ENCODE results near the gene PXMP2.

Gene PXMP2

DNA sequence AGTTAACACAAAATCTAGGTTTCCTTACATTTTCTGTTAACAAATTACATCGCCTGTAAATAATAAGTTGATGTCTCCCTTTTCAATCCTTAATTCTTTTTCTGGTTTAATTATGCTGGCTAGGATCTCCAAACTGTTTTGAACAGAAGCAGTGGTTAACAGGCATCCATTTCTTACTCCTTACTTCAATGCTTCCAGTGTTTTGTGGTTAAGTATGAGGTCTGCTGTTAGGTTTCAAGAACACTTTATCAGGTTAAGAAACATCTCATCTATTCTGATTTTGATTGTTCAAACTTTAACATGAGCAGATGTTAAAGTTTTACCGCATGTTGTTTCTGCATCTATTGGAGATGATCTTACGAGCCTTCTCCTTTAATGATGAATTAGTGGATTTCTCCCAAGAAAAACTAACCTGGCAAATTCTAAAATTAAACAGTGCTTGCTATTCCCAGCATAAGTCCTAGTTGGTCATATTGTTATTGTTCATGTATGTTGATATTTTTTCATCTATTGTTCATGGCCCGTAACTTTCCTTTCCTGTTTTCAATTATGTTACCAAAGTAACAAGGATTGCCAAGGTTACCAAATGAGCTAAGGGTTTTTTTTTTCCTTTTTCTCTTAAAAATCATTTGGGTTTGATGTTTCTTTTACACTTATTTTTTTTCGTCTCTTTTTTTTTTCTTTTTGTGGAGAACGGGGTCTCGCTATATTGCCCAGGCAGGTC is 33.7 kb upstream of the PXMP2 start:
- no peaks in the 10 kb centered on the region for H3K4me1 Mint-ChIP-seq (ENCODE audit: low read depth)
- peaks cover 73% of the 10 kb centered on the region for H3K36me3 Mint-ChIP-seq (ENCODE audit: low read depth)
- H3K9me3 Mint-ChIP-seq = no peaks in the 10 kb centered on the region
- no peak overlapping the region for H3K27ac Mint-ChIP-seq
- H3K4me3 Mint-ChIP-seq = no peak overlapping the region
- no peaks in the 10 kb centered on the region for H3K27me3 Mint-ChIP-seq

DNA sequence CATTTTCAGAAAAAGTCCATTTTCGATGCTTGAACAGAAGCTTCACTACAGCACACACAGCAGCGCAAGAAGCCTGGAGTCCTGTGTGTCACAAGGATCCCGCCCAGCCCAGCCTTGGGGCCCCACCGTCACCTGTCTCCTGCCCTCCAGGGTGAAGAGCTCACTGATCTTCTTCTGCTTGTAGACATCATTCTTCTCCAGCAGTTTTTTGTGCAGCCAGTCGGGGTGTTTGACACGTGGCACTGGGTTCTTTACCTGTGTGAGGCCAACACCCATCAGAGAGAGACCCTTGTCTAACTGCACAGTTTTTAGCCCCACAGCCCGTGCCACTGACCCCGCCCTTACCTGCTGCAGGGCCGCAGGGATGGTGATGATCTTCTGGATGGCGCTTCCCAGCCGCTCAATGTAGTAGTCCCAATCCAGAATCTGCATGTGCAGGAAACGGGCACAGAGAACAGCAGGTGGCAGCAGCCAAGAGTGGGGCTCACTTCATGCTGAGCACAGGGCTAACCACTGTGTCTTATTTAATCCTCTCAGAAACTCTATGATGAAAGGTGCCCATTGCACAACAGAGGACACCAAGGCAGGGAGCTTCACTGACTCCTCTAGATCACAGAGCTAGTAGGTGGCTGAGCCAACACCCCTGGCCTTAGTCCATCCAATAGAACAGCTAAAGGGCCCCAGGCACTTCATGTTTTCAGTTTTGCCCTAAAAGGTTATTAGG is 30.2 kb upstream of the PXMP2 start:
- Mint-ChIP-seq H3K36me3 (ENCODE audit: low read depth) (peaks cover 82% of the 10 kb centered on the region), H3K27me3 (no peaks in the 10 kb centered on the region), H3K27ac (no peak overlapping the region), H3K9me3 (no peaks in the 10 kb centered on the region), H3K4me3 (no peak overlapping the region), H3K4me1 (ENCODE audit: low read depth) (no peaks in the 10 kb centered on the region)

DNA sequence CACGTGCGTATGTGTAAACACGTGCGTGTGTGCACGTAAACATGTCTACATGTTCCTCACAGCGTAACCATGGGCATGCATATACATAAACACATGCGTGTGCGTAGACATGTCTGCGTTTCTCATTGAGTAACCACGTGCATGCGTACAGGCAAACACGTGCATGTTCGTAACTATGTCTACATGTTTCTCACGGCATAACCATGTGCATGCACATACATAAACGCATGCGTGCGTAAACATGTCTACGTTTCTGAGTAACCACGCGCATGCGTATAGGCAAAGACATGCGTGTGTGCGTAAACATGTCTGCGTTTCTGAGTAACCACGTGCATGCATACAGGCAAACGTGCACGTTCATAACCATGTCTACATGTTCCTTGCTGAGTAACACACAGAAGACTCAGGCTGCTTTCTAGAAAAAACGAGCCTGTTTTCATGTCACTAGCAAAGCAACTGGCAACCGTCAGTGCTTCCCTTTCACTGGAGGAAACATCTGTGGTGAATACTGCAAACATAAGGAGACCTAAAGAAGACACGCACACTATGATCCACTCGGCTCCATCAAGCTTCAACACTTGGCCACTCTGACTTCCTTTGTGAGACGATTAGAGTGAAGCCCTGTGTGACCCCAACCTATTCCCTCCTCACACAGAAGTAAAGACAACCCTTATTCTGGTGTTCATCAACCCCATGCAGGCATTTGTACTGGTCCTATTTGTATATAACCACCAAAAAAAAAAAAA is 29.1 kb upstream of the PXMP2 start:
- Mint-ChIP-seq H3K36me3 (ENCODE audit: low read depth) (peaks cover 83% of the 10 kb centered on the region), H3K27ac (no peak overlapping the region), H3K9me3 (no peaks in the 10 kb centered on the region), H3K4me1 (ENCODE audit: low read depth) (no peaks in the 10 kb centered on the region), H3K4me3 (no peak overlapping the region), H3K27me3 (no peaks in the 10 kb centered on the region)

DNA sequence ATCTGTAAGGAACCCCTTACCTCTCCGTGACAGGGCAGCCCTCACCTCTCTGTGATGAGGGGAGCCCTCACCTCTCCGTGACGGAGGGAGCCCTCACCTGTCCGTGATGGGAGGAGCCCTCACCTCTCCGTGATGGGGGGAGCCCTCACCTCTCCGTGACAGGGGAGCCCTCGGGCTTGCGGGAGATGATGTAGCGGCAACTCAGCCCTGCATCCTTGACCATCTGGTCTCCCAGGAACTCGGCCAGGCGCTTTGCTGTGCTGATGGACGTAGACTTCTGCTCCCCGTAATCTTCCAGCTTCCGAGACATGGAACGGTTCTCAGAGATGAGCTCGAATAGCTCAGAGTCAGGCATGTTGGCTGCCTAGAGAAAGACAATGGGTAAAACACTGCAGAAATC is 28.2 kb upstream of the PXMP2 start:
- H3K36me3 Mint-ChIP-seq (ENCODE audit: low read depth) = peaks cover 82% of the 10 kb centered on the region
- no peaks in the 10 kb centered on the region for H3K4me1 Mint-ChIP-seq (ENCODE audit: low read depth)
- H3K27me3 Mint-ChIP-seq = no peaks in the 10 kb centered on the region
- H3K27ac Mint-ChIP-seq = no peak overlapping the region
- no peak overlapping the region for H3K4me3 Mint-ChIP-seq
- no peaks in the 10 kb centered on the region for H3K9me3 Mint-ChIP-seq

DNA sequence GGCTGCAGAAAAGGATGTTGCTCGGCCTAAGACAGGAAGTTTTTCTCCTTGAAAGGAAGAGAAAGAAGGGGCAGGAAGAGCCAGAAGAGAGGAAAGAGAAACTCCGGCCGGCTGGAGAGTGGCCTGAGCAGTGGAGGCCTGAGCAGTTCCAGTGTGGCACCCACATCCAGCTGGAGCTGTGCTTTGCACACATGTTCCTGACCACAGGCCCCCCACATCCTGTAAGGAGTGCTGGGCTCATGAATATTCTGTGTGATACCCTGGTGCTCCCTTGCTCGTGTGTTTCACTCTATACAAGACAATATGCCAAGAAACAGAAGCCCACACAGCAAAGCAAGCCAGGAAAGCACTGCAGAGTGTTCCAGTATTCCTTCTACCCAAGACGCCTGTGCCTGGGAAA is 27.3 kb upstream of the PXMP2 start:
- no peak overlapping the region for H3K27ac Mint-ChIP-seq
- H3K4me3 Mint-ChIP-seq = no peak overlapping the region
- no peaks in the 10 kb centered on the region for H3K9me3 Mint-ChIP-seq
- H3K36me3 Mint-ChIP-seq (ENCODE audit: low read depth) = peaks cover 80% of the 10 kb centered on the region
- H3K27me3 Mint-ChIP-seq = no peaks in the 10 kb centered on the region
- no peaks in the 10 kb centered on the region for H3K4me1 Mint-ChIP-seq (ENCODE audit: low read depth)

DNA sequence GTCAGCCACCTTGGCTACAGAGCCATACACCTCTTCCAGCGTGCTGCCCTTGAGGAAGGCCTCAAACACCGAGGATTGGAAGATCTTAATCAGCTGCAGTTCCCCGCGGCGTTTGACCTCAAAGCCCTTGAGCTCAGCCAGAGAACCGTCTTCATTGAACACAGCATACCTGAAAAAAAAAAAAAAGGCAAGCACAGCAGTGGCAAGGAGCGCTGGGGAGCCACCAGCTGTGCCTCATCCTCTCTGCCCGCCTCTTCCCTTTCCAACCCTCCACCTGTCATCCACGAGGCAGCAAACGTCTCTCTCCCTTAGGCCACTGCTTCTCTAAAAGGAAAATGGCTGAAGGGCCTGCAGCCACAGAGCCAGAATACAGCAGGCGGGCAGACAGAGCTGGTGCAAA is 26.4 kb upstream of the PXMP2 start:
- Mint-ChIP-seq H3K36me3 (ENCODE audit: low read depth) (peaks cover 85% of the 10 kb centered on the region), H3K27ac (peak overlapping the region; percentile 18)

DNA sequence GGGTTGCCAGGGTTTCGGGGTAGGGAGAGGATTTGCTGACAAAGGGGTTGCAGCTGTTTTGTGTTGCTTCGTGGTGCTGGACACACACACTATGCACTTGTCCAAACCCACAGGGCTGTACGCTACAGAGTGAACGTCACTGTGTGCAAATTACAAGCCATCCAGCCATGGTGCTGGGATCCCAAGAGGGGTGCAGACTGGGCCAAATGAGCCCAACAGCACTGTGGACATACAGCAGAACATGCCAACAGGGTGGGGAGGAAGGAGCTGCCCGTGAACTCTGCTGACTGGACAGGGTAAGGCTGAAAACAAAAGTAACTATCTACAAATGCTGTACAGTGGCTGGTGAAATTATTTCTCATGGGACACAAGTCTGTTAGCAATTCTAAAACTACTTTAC is 25.4 kb upstream of the PXMP2 start:
- Mint-ChIP-seq H3K9me3 (no peaks in the 10 kb centered on the region), H3K36me3 (ENCODE audit: low read depth) (peaks cover 88% of the 10 kb centered on the region), H3K27me3 (no peaks in the 10 kb centered on the region), H3K27ac (no peak overlapping the region), H3K4me1 (ENCODE audit: low read depth) (no peaks in the 10 kb centered on the region), H3K4me3 (no peak overlapping the region)

More for the DNA sequence above, 26.4 kb upstream of the PXMP2 start:
- Mint-ChIP-seq H3K9me3 (no peaks in the 10 kb centered on the region), H3K4me1 (ENCODE audit: low read depth) (no peaks in the 10 kb centered on the region), H3K27me3 (no peaks in the 10 kb centered on the region), H3K4me3 (no peak overlapping the region)

DNA sequence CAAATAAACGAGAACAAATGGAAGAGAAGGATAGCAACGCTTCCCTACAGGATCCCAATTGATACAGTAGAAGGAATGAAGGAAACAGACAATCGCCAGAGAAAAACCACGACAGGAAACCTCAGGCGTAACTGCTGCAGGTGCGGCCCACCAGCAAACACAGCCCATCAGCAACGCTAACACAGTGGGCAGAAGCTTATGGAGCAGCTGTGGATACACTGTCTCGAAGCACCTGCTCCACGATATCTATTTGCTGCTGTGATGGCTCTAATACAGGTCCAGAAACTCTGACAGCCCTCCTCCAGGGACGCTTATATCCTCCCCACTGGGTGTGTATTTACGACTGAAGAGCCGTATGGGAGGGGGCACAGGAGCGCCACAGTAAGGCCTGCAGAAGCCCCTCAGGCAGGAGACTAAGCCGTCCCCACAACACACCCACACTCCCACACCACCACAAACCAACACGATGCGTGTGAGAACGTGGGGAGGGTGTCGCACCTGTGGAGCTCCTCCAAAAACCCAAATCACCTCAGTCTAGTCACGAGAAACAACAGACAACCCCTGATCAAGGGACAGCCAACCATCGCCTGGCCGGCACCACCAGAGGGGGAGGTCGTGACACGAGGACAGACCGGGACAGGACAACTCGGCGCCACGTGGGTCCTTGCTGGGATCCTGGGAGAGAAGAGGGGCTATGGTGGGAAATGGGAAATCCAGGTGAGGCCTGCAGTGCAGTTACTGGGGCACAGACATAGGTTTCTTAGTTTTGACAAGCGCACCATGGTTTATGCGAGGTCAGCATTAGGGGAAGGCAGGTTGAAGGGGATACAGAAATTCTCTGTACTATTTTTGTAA is 24.3 kb upstream of the PXMP2 start:
- Mint-ChIP-seq H3K36me3 (ENCODE audit: low read depth) (peaks cover 87% of the 10 kb centered on the region), H3K9me3 (no peaks in the 10 kb centered on the region), H3K27ac (no peak overlapping the region), H3K4me1 (ENCODE audit: low read depth) (no peaks in the 10 kb centered on the region), H3K4me3 (no peak overlapping the region), H3K27me3 (no peaks in the 10 kb centered on the region)

DNA sequence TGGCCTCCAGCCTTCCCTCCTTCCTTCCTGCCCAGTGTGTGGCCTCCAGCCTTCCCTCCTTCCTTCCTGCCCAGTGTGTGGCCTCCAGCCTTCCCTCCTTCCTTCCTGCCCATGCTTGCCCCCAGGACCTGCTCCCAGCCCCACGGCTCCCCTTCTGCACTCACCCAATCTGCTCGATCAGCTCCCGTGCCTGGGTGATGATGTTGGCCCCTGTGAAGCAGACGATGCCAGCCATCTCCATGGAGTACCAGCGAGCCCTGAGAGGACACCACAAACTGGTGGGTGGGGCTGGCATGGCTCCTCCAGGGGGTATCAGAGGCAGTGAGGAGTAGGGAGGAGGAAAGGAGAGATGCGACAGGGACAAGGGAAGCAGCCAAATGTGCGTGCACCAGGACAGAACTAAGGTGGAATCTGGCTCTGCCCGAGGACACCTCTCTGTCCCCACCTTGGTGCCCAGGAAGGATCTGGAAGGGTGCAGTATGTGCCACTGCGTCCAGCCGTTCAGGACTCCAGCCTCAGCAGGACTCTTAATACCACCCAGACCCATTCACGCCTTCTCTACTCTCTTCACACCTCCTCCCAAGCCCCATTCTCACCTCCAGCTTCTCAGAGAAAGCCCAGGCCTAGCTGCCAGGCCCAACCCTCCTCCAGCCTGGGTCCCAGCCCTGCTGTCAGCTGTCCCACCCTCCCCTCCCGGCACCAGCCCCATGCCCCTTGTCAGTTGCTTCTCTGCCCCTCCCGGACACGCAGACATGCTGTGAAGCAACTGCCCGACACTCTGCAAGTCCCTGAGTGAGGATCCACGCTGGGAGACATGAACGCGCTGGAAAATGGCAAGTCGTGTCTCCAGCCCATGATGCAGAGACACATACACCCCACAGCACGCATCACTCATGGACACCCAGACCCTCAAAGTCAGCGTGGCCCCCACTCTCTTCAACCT is 22.9 kb upstream of the PXMP2 start:
- Mint-ChIP-seq H3K36me3 (ENCODE audit: low read depth) (peaks cover 91% of the 10 kb centered on the region), H3K4me1 (ENCODE audit: low read depth) (no peaks in the 10 kb centered on the region), H3K4me3 (no peak overlapping the region), H3K9me3 (no peaks in the 10 kb centered on the region), H3K27ac (no peak overlapping the region), H3K27me3 (no peaks in the 10 kb centered on the region)

DNA sequence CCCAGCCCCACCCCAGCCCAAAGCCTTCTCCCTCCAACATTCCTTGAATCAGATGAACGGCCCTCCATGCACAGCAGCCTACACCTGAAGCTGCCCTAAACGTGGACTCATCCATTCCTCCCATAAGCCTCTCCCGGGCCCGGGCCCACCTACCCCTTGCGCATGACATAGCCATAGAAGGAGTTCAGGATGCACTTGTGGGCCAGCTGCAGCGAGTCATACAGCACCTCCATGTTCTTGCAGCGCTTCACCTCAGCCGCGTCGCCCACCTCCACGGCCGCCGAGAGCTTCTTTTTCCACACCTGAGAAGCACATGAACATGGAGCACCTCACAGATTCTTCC is 22.3 kb upstream of the PXMP2 start:
- no peaks in the 10 kb centered on the region for H3K4me1 Mint-ChIP-seq (ENCODE audit: low read depth)
- no peak overlapping the region for H3K4me3 Mint-ChIP-seq
- no peaks in the 10 kb centered on the region for H3K9me3 Mint-ChIP-seq
- H3K36me3 Mint-ChIP-seq (ENCODE audit: low read depth) = peaks cover 92% of the 10 kb centered on the region
- no peaks in the 10 kb centered on the region for H3K27me3 Mint-ChIP-seq
- H3K27ac Mint-ChIP-seq = no peak overlapping the region

DNA sequence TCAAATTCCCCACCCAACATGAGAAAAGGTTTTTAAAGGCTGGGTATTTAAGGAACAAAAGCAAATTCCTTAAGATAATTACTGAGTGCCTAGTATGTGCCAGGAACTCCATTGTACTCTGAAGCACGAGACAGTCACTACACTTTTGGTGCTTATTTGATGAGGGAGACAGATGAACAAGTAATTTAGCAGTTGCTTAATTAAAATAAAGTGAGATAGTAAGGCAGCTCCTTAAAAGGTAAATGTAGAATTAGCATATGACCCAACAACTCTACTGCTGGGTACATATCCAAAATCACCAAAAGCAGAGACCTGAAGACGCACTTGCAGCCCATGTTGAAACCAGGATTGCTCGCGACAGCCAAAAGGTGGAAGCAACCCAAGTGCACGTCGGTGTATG is 21.6 kb upstream of the PXMP2 start:
- no peaks in the 10 kb centered on the region for H3K27me3 Mint-ChIP-seq
- no peak overlapping the region for H3K4me3 Mint-ChIP-seq
- peaks cover 87% of the 10 kb centered on the region for H3K36me3 Mint-ChIP-seq (ENCODE audit: low read depth)
- H3K9me3 Mint-ChIP-seq = no peaks in the 10 kb centered on the region
- no peaks in the 10 kb centered on the region for H3K4me1 Mint-ChIP-seq (ENCODE audit: low read depth)
- no peak overlapping the region for H3K27ac Mint-ChIP-seq

DNA sequence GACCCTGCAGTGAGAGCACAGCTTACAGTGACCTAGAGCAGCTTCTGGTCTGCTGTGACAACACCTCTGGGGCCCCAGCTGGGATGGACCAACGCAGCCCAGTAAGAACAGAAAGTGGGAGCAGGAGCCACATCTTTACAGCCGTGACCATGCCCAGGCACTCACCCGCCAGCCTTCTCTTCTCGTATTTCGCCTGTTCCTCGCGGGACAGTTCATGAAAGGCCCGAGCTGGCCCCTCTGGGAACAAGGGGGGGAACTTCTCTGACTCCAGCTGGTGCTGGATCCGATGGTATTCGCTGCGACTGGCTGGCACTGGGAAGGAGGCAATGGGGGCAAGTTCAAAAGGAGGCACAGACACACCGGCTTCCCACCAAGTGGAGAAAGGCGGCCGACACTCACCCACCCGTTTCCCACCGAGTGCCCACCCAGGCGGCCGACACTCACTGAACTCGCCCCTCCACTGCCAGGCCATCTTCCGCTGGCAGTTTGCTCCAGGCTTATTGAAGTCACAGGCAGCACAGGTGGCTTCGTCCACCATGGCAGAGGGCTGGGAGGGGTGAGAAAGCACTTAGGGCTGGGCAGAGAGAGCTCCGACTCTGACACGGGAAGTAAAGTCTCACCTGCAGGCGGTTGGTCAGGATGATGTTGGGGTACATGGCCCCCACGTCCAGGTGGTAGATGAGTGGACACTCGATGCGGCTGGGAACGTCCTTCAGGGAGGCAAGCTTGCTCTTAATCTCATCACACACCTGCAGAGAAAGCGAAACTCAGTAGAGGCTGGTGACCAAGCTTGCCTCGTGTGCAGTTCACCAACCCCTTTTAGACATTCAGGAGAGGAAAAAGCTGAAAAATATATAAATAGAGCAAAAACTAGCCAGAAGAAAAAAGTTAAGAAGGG is 18.9 kb upstream of the PXMP2 start:
- H3K4me1 Mint-ChIP-seq (ENCODE audit: low read depth) = no peaks in the 10 kb centered on the region
- no peak overlapping the region for H3K27ac Mint-ChIP-seq
- no peaks in the 10 kb centered on the region for H3K9me3 Mint-ChIP-seq
- no peaks in the 10 kb centered on the region for H3K27me3 Mint-ChIP-seq
- H3K4me3 Mint-ChIP-seq = no peak overlapping the region
- H3K36me3 Mint-ChIP-seq (ENCODE audit: low read depth) = peaks cover 79% of the 10 kb centered on the region

DNA sequence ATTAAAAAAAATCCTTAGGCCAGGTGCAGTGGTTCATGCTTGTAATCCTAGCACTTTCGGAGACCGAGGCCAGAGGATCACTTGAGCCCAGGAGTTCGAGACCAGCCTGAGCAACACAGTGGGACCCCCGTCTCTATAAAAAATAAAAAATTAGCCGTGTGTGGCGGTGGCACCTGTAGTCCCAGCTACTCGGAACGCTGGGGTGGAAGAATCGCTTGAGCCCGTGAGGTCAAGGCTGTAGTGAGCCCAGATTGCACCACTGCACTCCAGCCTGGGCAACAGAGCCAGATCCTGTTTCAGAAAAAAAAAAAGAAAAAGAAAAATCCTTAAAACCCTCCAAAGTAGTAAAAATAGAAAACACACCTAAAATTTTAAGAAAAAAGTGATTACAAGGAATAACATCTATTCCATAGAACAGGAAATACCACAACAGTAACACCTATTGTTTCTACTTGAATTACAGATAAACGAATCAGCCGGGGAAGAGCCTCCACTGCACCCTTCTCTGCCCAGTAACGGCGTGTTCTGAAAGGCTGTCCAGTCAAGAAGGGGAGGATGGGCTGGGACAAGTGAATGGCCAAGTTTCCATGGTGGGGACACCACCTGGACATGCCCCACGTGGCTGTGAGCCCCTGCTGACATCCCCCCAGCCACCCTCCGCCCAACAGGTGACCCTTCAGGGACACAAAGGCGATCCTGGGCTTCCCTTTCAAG is 18.1 kb upstream of the PXMP2 start:
- H3K36me3 Mint-ChIP-seq (ENCODE audit: low read depth) = peaks cover 80% of the 10 kb centered on the region
- no peaks in the 10 kb centered on the region for H3K9me3 Mint-ChIP-seq
- no peaks in the 10 kb centered on the region for H3K27me3 Mint-ChIP-seq
- no peaks in the 10 kb centered on the region for H3K4me1 Mint-ChIP-seq (ENCODE audit: low read depth)
- H3K4me3 Mint-ChIP-seq = no peak overlapping the region
- H3K27ac Mint-ChIP-seq = no peak overlapping the region
